Coronary artery (tissue), 2 donors: ENCODE results near the gene FBRSL1.

Experiments used
- DNase-seq: peaks from one replicate; pipeline ENCODE4 v3.0.0-alpha.2; 2017; ENCODE audit warnings: low spot score
- H3K27ac ChIP-seq, 2 donors: fragments of 200-600 bp; sonication (generic); one replicate each; pipeline ENCODE4 v1.5.1; 2016 to 2019
- H3K4me3 ChIP-seq: fragments of 200-600 bp; sonication (generic); 2 replicates; pipeline ENCODE4 v1.5.1; 2016; ENCODE audit warnings: mild to moderate bottlenecking, moderate library complexity
- TF ChIP-seq, protein P1 (sequence below): fragments of 200-600 bp; sonication (generic); IDR thresholded peaks from one replicate; pipeline ENCODE4 v1.5.1; 2019; ENCODE audit warnings: antibody characterized with exemption

Gene FBRSL1

DNA sequence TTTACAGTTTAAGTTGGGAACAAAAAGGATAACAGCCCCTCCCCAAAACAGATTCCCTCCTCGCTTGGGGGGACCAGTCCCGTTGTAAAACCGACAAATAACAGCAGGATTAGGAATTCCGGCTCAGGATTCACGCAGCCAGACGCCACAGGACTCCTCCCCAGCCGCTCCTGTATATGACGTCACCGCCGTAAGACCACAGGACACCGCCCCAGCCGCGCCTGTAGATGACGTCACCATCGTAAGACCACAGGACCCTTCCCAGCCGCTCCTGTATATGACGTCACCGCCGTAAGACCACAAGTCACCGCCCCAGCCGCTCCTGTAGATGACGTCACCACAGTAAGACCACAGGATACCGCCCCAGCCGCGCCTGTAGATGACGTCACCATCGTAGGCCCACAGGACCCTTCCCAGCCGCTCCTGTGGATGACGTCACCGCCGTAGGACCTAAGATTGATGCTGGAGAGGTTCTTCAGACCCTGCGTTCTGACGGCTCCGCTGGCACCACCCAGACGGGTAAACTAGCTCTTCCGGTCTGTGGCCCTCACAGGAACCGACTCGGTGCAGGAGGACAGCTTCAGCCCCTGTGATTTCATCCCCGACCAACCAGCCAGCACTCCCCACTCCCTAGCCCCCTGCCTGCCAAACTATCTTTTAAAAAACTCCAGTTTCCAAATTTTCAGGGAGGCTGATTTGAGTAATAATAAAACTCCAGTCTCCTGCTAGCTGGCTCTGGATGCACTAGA is 43.9 kb upstream of the FBRSL1 start:
- no peak for DNase-seq
- Histone ChIP-seq H3K27ac (peak overlapping the region in 1 of 2 donors; percentile 48), H3K4me3 (peak overlapping the region; percentile 57)
- TF ChIP-seq, protein P1, sequence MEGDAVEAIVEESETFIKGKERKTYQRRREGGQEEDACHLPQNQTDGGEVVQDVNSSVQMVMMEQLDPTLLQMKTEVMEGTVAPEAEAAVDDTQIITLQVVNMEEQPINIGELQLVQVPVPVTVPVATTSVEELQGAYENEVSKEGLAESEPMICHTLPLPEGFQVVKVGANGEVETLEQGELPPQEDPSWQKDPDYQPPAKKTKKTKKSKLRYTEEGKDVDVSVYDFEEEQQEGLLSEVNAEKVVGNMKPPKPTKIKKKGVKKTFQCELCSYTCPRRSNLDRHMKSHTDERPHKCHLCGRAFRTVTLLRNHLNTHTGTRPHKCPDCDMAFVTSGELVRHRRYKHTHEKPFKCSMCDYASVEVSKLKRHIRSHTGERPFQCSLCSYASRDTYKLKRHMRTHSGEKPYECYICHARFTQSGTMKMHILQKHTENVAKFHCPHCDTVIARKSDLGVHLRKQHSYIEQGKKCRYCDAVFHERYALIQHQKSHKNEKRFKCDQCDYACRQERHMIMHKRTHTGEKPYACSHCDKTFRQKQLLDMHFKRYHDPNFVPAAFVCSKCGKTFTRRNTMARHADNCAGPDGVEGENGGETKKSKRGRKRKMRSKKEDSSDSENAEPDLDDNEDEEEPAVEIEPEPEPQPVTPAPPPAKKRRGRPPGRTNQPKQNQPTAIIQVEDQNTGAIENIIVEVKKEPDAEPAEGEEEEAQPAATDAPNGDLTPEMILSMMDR = no peak

DNA sequence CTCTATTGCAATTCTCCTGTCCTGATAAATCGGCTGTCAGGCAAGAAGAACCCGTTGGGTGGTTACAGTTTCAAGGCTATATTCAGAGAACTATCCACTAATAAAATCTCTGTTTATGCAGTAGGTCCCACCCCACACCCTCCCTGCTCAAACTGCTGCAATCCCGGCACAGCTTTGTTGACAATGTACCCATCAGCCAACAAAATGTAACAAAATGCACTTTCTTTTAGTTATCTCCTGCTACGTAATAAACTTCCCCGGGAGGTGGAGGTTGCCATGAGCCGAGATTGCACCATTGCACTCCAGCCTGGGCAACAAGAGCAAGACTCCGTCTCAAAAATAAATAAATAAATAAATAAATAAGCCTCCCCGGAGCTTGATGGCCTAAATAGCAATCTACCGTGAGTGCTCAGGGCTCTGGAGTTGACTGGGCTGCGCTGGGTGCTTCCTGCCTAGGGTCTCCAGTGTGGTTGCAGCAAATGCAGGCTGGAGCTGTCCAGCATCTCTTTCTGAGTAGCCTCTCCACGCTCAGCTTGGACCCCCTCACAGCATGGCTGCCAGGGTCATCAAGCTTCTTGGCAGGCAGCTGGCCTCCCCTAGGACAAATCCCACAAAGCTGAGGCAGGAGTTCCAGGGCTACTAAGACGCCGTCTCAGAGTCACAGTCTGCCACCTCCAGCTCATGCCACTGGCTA is 43.2 kb upstream of the FBRSL1 start:
- no peak for DNase-seq
- no peak overlapping the region for H3K4me3 ChIP-seq
- H3K27ac ChIP-seq = no peak overlapping the region
- TF ChIP-seq, protein P1 = no peak

GRCh38 chr12:132447327-132447720 is 42.6 kb upstream of the FBRSL1 start:
- H3K27ac ChIP-seq = no peak overlapping the region
- DNase-seq = no peak
- TF ChIP-seq, protein P1 = no peak

GRCh38 chr12:132447731-132448462 is 42.1 kb upstream of the FBRSL1 start:
- TF ChIP-seq, protein P1 = no peak
- DNase-seq = no peak
- no peak overlapping the region for H3K4me3 ChIP-seq
- no peak overlapping the region for H3K27ac ChIP-seq

More at GRCh38 chr12:132447327-132447720, 42.6 kb upstream of the FBRSL1 start:
- H3K4me3 ChIP-seq = no peak overlapping the region

DNA sequence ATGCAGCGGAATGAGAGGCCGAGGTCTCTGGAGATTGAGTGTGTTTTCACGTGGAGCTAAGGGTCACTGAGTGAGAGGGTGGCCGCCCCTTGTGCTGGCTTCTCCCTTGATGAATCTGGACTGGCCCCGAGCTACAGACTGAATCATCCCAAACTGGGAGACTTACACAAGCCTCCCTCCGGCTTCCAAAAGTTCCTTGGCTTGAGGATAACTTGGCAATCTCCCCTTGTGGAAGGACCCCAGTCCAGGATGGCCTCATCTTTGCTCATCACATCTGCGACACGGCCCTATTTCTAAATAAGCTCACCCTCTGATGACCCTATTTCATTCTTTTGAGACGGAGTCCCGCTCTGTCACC is 41.5 kb upstream of the FBRSL1 start:
- DNase-seq = no peak
- no peak overlapping the region for H3K4me3 ChIP-seq

DNA sequence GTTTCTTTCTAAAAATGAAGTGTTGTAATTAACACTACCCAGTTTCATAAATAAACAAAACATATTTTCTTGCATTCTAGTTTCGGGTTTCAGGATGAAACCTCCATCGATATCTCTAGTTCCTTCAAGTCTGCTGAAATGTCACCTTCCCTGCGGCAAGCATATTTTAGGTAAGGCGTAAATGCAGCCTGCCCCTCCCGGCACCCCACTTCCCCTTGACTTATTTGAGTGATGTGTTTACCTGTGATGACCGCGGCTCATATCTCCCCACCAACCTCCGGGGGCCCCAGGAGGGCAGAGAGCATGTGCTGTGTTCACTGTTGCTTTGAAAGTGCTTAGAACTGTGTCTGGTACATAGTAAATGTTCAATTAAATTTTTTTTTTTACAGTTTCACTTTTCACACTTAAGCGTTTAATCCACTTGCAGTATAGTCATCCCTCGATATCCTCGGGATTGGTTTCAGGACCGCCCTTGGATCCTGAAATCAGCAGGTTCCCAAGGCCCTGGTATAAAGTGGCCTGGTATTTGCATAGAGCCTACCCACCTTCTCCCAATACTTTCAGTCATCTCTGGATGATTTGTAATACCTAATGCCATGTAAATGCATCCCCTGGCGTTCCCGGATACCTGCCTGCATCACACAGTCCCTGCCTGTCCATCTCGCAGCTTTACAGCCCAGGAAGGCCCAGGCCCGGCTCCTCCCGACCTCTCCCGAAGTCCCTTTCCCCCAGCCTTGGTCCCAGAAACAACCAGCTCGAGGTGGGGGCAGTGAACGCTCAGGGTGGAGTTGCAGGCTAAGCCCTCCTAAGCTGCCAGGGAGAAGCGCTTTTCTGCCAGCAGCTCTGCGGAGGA is 40.2 kb upstream of the FBRSL1 start:
- DNase-seq = no peak
- H3K4me3 ChIP-seq = no peak overlapping the region
- no peak overlapping the region for H3K27ac ChIP-seq
- TF ChIP-seq, protein P1 = no peak

More for the DNA sequence above, 41.5 kb upstream of the FBRSL1 start:
- no peak overlapping the region for H3K27ac ChIP-seq
- TF ChIP-seq, protein P1 = no peak
